H9 (cell line): ENCODE results near the gene PCCB. TPM values are rescaled to one million over a fixed set of nuclear protein-coding genes. Genes with fewer than 3 reads are reported as not detected.

Experiments
- DNase-seq: peaks from one replicate; pipeline ENCODE4 v3.0.0-alpha.2; 2017
- H2AFZ ChIP-seq: one replicate; pipeline ENCODE4 v1.6.1; 2013; ENCODE audit warnings: mild to moderate bottlenecking, low read length, control low read depth, moderate library complexity
- H2AK5ac ChIP-seq: 2 replicates; pipeline ENCODE4 v1.6.1; 2013; ENCODE audit warnings: low read length, control low read depth, mixed read lengths; ENCODE audit not compliant: insufficient read length
- H2BK120ac ChIP-seq: one replicate; pipeline ENCODE4 v1.6.1; 2013; ENCODE audit warnings: low read depth, mild to moderate bottlenecking, low read length, control low read depth, inconsistent platforms; ENCODE audit not compliant: poor library complexity, severe bottlenecking
- H2BK12ac ChIP-seq: 2 replicates; pipeline ENCODE4 v1.6.1; 2013; ENCODE audit warnings: low read length, control low read depth, mixed read lengths, low read depth; ENCODE audit not compliant: insufficient read length
- H2BK15ac ChIP-seq: 2 replicates; pipeline ENCODE4 v1.6.1; 2013; ENCODE audit warnings: low read depth, low read length, control low read depth
- H2BK20ac ChIP-seq: one replicate; pipeline ENCODE4 v1.6.1; 2013; ENCODE audit warnings: low read depth, mild to moderate bottlenecking, low read length, control low read depth, inconsistent platforms; ENCODE audit not compliant: poor library complexity, severe bottlenecking
- H2BK5ac ChIP-seq: 2 replicates; pipeline ENCODE4 v1.6.1; 2013; ENCODE audit warnings: low read length, control low read depth, mixed read lengths; ENCODE audit not compliant: insufficient read length
- H3K14ac ChIP-seq: 2 replicates; pipeline ENCODE4 v1.6.1; 2013; ENCODE audit warnings: low read length, control low read depth; ENCODE audit not compliant: insufficient read depth
- H3K18ac ChIP-seq: 2 replicates; pipeline ENCODE4 v1.6.1; 2013; ENCODE audit warnings: low read depth, mild to moderate bottlenecking, mixed read lengths, low read length, control low read depth; ENCODE audit not compliant: insufficient read length
- H3K23ac ChIP-seq: 2 replicates; pipeline ENCODE4 v1.6.1; 2013; ENCODE audit warnings: low read length, control low read depth, mixed read lengths, low read depth; ENCODE audit not compliant: insufficient read length
- H3K23me2 ChIP-seq: 2 replicates; pipeline ENCODE4 v1.6.1; 2013; ENCODE audit warnings: low read depth, mild to moderate bottlenecking, mixed read lengths, low read length, control low read depth; ENCODE audit not compliant: insufficient read length, poor library complexity, severe bottlenecking
- H3K27ac ChIP-seq: 2 replicates; pipeline ENCODE4 v1.5.1; 2013; ENCODE audit warnings: low read length, control low read depth, mixed read lengths, low read depth; ENCODE audit not compliant: insufficient read length
- H3K27me3 ChIP-seq: 2 replicates; pipeline ENCODE4 v1.6.1; 2013; ENCODE audit warnings: low read length, control low read depth, inconsistent platforms; ENCODE audit not compliant: insufficient read depth
- H3K4ac ChIP-seq: 2 replicates; pipeline ENCODE4 v1.6.1; 2013; ENCODE audit warnings: low read depth, mild to moderate bottlenecking, control low read depth, inconsistent platforms, low read length, moderate library complexity
- H3K4me1 ChIP-seq: 2 replicates; pipeline ENCODE4 v1.6.1; 2013; ENCODE audit warnings: low read length, control low read depth, inconsistent platforms; ENCODE audit not compliant: insufficient read depth
- H3K4me2 ChIP-seq: 2 replicates; pipeline ENCODE4 v1.6.1; 2013; ENCODE audit warnings: low read length, control low read depth, mixed read lengths; ENCODE audit not compliant: insufficient read length, insufficient read depth
- H3K56ac ChIP-seq: 2 replicates; pipeline ENCODE4 v1.6.1; 2013; ENCODE audit warnings: low read depth, mild to moderate bottlenecking, mixed read lengths, low read length, control low read depth; ENCODE audit not compliant: insufficient read length
- H3K79me1 ChIP-seq: 2 replicates; pipeline ENCODE4 v1.6.1; 2013; ENCODE audit warnings: low read depth, mild to moderate bottlenecking, moderate library complexity, low read length, control low read depth, inconsistent platforms; ENCODE audit not compliant: insufficient read depth, poor library complexity, severe bottlenecking
- H3K79me2 ChIP-seq: 2 replicates; pipeline ENCODE4 v1.6.1; 2013; ENCODE audit warnings: low read length, control low read depth, inconsistent platforms; ENCODE audit not compliant: insufficient read depth
- H3K9ac ChIP-seq: 2 replicates; pipeline ENCODE4 v1.6.1; 2013; ENCODE audit warnings: low read length, control low read depth, mixed read lengths; ENCODE audit not compliant: insufficient read length; ENCODE audit errors: extremely low read depth
- H3K9me3 ChIP-seq: one replicate; pipeline ENCODE4 v1.6.1; 2013; ENCODE audit warnings: low read depth, low read length, inconsistent platforms; ENCODE audit not compliant: control insufficient read depth
- H3T11ph ChIP-seq: one replicate; pipeline ENCODE4 v1.6.1; 2013; ENCODE audit warnings: mild to moderate bottlenecking, low read length, control low read depth, inconsistent platforms
- H4K20me1 ChIP-seq: one replicate; pipeline ENCODE4 v1.6.1; 2013; ENCODE audit not compliant: control insufficient read depth, insufficient read length, insufficient read depth
- H4K5ac ChIP-seq: 2 replicates; pipeline ENCODE4 v1.6.1; 2013; ENCODE audit warnings: low read depth, mild to moderate bottlenecking, mixed read lengths, low read length, control low read depth; ENCODE audit not compliant: insufficient read length
- H4K8ac ChIP-seq: replicated peaks from 2 replicates; pipeline ENCODE4 v1.6.1; 2013; ENCODE audit warnings: low read length, control low read depth, mixed read lengths, low read depth; ENCODE audit not compliant: insufficient read length
- H4K91ac ChIP-seq: 2 replicates; pipeline ENCODE4 v1.6.1; 2013; ENCODE audit warnings: low read depth, mild to moderate bottlenecking, moderate library complexity, mixed read lengths, low read length, control low read depth; ENCODE audit not compliant: insufficient read length
- H3K27ac Mint-ChIP-seq, 3 experiments: 2 replicates in 2 of 3; 3 replicates in 1 of 3; pipeline ENCODE4 v1.8.0; 2020 to 2021; ENCODE audit warnings: mixed read lengths in 3 of 3, mild to moderate bottlenecking in 1 of 3, moderate library complexity in 1 of 3
- H3K27me3 Mint-ChIP-seq: 2 replicates; pipeline ENCODE4 v1.8.0; 2021; ENCODE audit warnings: low read depth, mild to moderate bottlenecking, moderate library complexity, mixed read lengths
- H3K36me3 Mint-ChIP-seq, 3 experiments: 2 replicates in 2 of 3; 3 replicates in 1 of 3; pipeline ENCODE4 v1.8.0; 2020 to 2021; ENCODE audit warnings: low read depth in 3 of 3, mixed read lengths in 3 of 3; ENCODE audit not compliant: insufficient read depth in 1 of 3
- H3K4me1 Mint-ChIP-seq, 2 experiments: 2 replicates each; pipeline ENCODE4 v1.8.0; 2020; ENCODE audit warnings: mixed read lengths in 2 of 2
- H3K4me3 Mint-ChIP-seq, 2 experiments: 2 replicates in 1 of 2; 3 replicates in 1 of 2; pipeline ENCODE4 v1.8.0; 2020 to 2021; ENCODE audit warnings: mild to moderate bottlenecking in 2 of 2, mixed read lengths in 2 of 2, moderate library complexity in 1 of 2
- H3K9me3 Mint-ChIP-seq, 2 experiments: 2 replicates in 1 of 2; 3 replicates in 1 of 2; pipeline ENCODE4 v1.8.0; 2020; ENCODE audit warnings: mild to moderate bottlenecking in 2 of 2, mixed read lengths in 2 of 2, moderate library complexity in 1 of 2
- CTCF ChIP-seq: fragments of 200-600 bp; sonication (generic); conservative IDR thresholded peaks from 3 replicates; pipeline ENCODE4 v1.8.0; 2021; ENCODE audit warnings: antibody characterized with exemption, mild to moderate bottlenecking
- WGBS: extraction: QIAGEN DNeasy Blood & Tissue Kit; methylation state at CpG from one replicate; pipeline ENCODE4 v1.1.7; 2013; ENCODE audit warnings: missing lambda C conversion rate, low lambda C conversion rate, mixed read lengths; ENCODE audit not compliant: insufficient read length; ENCODE audit errors: extremely low coverage; 5-methylcytosine and 5-hydroxymethylcytosine counted together
- total RNA-seq: library from RNA; stranded (reverse); gene quantifications from 2 replicates; pipeline ENCODE4 v1.2.1, GENCODE V29; 2021

PCCB gene
- total RNA-seq, 1 experiment from 2014 or later: 68.9 TPM

- Histone ChIP-seq H2AFZ (no peak overlapping the region), H2BK5ac (no peak overlapping the region), H4K5ac (no peak overlapping the region), H3K9ac (no peak overlapping the region), H3K4me2 (no peak overlapping the region), H3K27me3 (no peaks in the 10 kb centered on the region), H3K27ac (no peak overlapping the region), H2BK12ac (no peak overlapping the region), H3K79me2 (no peaks in the 10 kb centered on the region), H3T11ph (no peak overlapping the region), H2AK5ac (no peak overlapping the region), H2BK20ac (no peak overlapping the region), H4K20me1 (no peaks in the 10 kb centered on the region), H3K4me1 (no peaks in the 10 kb centered on the region), H3K56ac (no peak overlapping the region), H3K9me3 (no peaks in the 10 kb centered on the region), H2BK15ac (no peak overlapping the region), H3K18ac (no peak overlapping the region), H4K91ac (no peak overlapping the region), H3K14ac (no peak overlapping the region), H3K23ac (no peak overlapping the region), H2BK120ac (no peak overlapping the region), H3K23me2 (no peaks in the 10 kb centered on the region), H3K4ac (no peak overlapping the region), H3K79me1 (no peaks in the 10 kb centered on the region), H4K8ac (no peak overlapping the region)
- DNase-seq: no peak
- H3K9me3 Mint-ChIP-seq: no peaks in the 10 kb centered on the region
- H3K27me3 Mint-ChIP-seq: no peaks in the 10 kb centered on the region
- WGBS: no CpG with 5 or more reads among the region's 5 CpGs
- no peak for TF ChIP-seq CTCF
- H3K4me3 Mint-ChIP-seq: no peak overlapping the region
- H3K27ac Mint-ChIP-seq: no peak overlapping the region
- peaks cover 6 to 34% (median 18%) of the 10 kb centered on the region in 3 experiments; a peak in 6 of 7 replicates for H3K36me3 Mint-ChIP-seq
- no peaks in the 10 kb centered on the region for H3K4me1 Mint-ChIP-seq
Measured at GRCh38 chr3:136311968-136312367, 61.8 kb downstream of the PCCB start.
